ENCODE data around the gene PFDN6.

PFDN6 gene

GRCh38 chr6:33312361-33313104 is 23.1 kb downstream of the PFDN6 start:
- Histone ChIP-seq H3K4me1 (ENCODE audit: control insufficient read depth, insufficient read depth, low read length) (0 out of 2 replicates have a peak, but pooled peaks cover 4% of the 10 kb centered on the region), H3K36me3 (ENCODE audit: control insufficient read depth, insufficient read depth, low read length) (no peaks in the 10 kb centered on the region), H3K9me3 (ENCODE audit: control insufficient read depth, insufficient read depth, low read length) (no peaks in the 10 kb centered on the region), H3K4me3 (ENCODE audit: low read length) (peak overlapping the region; percentile 76), H3K27ac (ENCODE audit: low read length) (no peak overlapping the region), H3K27me3 (ENCODE audit: control insufficient read depth, insufficient read depth, low read length) (no peaks in the 10 kb centered on the region)
- no peak for DNase-seq (ENCODE audit: low read depth, low spot score)
- WGBS (ENCODE audit: insufficient coverage, insufficient read length), result no CpG with 5 or more reads among the region's 29 CpGs

DNA sequence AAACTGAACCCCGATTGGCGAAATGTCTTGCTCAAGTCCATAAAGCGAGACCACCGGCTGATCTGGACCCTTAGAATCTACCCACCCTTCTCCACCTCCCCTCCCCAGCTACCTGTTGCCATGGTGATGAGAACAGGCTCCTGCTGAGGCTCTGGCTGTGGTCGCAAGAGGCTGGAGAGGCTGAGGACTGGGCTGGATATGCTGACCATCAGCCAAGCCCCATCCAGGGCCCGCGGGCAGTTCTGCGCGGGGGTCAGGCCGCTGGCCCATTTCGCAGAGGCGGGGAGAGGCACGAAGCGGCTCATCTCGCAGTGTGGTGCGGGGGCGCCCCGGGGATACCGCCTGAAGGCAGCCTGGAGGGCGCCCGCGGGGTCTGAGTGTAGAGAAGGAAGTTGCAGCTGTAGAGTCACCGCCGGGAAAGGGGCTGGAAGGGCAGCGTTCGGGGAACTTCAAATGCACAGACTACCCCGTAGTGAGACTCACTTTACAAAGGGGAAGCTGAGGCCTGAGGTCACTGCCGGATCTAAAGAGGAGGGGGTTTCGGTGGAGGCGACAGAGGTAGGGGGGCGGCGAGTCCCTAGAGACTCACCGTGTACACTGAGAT is 23.8 kb downstream of the PFDN6 start:
- H3K27ac ChIP-seq (ENCODE audit: low read length), result no peak overlapping the region

DNA sequence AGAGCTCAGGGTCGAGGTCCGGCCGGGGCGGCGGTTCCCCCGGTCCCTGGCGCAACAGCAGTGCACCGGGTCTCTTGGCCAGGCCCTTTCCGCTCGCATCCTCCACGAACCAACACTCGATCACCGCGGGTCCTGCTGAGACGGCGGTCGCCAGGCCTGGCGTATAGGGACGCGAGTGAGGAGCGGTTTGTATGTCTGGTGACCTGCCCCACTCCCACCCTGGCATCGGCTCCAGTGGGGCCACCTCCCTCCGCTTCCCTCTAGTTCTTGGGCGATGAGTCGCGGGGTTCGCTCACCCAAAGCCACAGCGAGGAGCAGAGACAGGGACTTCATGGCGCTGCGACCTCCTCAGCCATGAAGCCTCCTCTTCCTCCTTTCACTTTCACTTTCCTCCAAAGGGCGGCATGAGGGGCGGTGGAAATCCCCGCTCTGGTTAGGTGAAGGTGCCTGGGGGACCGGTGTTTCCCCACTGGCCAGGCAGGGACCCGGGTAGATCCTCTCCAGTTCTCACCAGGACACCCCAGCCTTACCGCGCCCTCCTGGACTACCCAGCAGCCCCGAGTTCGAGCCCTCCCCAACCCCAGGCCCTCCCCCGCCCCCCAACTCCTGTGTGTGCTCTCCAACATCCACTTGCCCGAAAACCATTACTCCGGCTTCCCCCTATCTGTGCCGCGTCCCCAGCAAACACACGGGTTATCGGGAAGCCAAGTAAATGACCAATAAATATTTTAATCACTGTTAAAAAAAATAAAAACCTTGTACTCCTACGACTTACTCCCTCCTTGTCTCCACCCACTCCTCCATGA is 24.5 kb downstream of the PFDN6 start, which contains the start of gene TAPBP:
Gene TAPBP (minus strand): TSS at position 370 of the 806 bp plus-strand sequence. CDS start 37 bp downstream, at position 333.
- DNase-seq (ENCODE audit: low read depth, low spot score), result no peak
- Histone ChIP-seq H3K36me3 (ENCODE audit: control insufficient read depth, insufficient read depth, low read length) (peaks cover 3% of the 10 kb centered on the region), H3K4me1 (ENCODE audit: control insufficient read depth, insufficient read depth, low read length) (0 out of 2 replicates have a peak, but pooled peaks cover 5% of the 10 kb centered on the region), H3K4me3 (ENCODE audit: low read length) (peak within 1 kb of the TSS; percentile 76), H3K27me3 (ENCODE audit: control insufficient read depth, insufficient read depth, low read length) (no peaks in the 10 kb centered on the region), H3K9me3 (ENCODE audit: control insufficient read depth, insufficient read depth, low read length) (no peaks in the 10 kb centered on the region), H3K27ac (ENCODE audit: low read length) (no peak within 1 kb of the TSS)
- no CpG with 5 or more reads among the region's 47 CpGs for WGBS (ENCODE audit: insufficient coverage, insufficient read length)

More for the DNA sequence above, 23.8 kb downstream of the PFDN6 start:
- Histone ChIP-seq H3K4me1 (ENCODE audit: control insufficient read depth, insufficient read depth, low read length) (0 out of 2 replicates have a peak, but pooled peaks cover 4% of the 10 kb centered on the region), H3K9me3 (ENCODE audit: control insufficient read depth, insufficient read depth, low read length) (no peaks in the 10 kb centered on the region), H3K36me3 (ENCODE audit: control insufficient read depth, insufficient read depth, low read length) (no peaks in the 10 kb centered on the region), H3K4me3 (ENCODE audit: low read length) (peak overlapping the region; percentile 76; the same call in 1 of the 2 replicates), H3K27me3 (ENCODE audit: control insufficient read depth, insufficient read depth, low read length) (no peaks in the 10 kb centered on the region)
- no peak for DNase-seq (ENCODE audit: low read depth, low spot score)
- no CpG with 5 or more reads among the region's 33 CpGs for WGBS (ENCODE audit: insufficient coverage, insufficient read length)

DNA sequence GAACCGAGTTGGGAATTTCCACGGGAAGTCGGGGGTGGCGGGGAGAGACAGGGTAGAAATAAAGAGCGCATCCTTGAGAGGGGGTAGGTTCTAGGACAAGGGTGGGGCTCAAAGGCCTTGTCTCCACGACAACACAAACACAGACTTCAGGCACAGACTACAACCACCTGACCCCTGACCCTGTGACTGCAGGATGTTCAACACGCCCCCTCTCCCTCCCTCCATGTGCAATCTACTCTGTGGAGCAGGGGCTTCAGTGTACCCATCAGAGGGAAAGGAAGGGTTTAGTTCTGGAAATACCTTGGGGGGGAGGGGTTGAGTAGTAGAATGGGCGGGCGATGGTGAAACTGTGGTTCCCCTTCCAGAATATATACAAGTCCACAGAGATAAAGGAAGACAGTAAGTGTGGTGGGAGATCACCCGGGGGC is 25.1 kb downstream of the PFDN6 start:
- no peaks in the 10 kb centered on the region for H3K9me3 ChIP-seq (ENCODE audit: control insufficient read depth, insufficient read depth, low read length)
- H3K4me3 ChIP-seq (ENCODE audit: low read length), result peak overlapping the region; percentile 76; the same call in 1 of the 2 replicates
- peaks cover 9% of the 10 kb centered on the region for H3K36me3 ChIP-seq (ENCODE audit: control insufficient read depth, insufficient read depth, low read length)
- no peak for DNase-seq (ENCODE audit: low read depth, low spot score)
- no CpG with 5 or more reads among the region's 10 CpGs for WGBS (ENCODE audit: insufficient coverage, insufficient read length)
- H3K27ac ChIP-seq (ENCODE audit: low read length), result no peak overlapping the region
- H3K27me3 ChIP-seq (ENCODE audit: control insufficient read depth, insufficient read depth, low read length), result no peaks in the 10 kb centered on the region
- 0 out of 2 replicates have a peak, but pooled peaks cover 5% of the 10 kb centered on the region for H3K4me1 ChIP-seq (ENCODE audit: control insufficient read depth, insufficient read depth, low read length)

- peaks cover 16% of the 10 kb centered on the region for H3K36me3 ChIP-seq (ENCODE audit: control insufficient read depth, insufficient read depth, low read length)
- no peak overlapping the region for H3K27ac ChIP-seq (ENCODE audit: low read length)
- H3K9me3 ChIP-seq (ENCODE audit: control insufficient read depth, insufficient read depth, low read length), result no peaks in the 10 kb centered on the region
- DNase-seq (ENCODE audit: low read depth, low spot score), result no peak
- no peaks in the 10 kb centered on the region for H3K27me3 ChIP-seq (ENCODE audit: control insufficient read depth, insufficient read depth, low read length)
- 0 out of 2 replicates have a peak, but pooled peaks cover 5% of the 10 kb centered on the region for H3K4me1 ChIP-seq (ENCODE audit: control insufficient read depth, insufficient read depth, low read length)
- peak overlapping the region; percentile 13; the same call in 1 of the 2 replicates for H3K4me3 ChIP-seq (ENCODE audit: low read length)
- WGBS (ENCODE audit: insufficient coverage, insufficient read length), result no CpG with 5 or more reads among the region's 47 CpGs
Observed at GRCh38 chr6:33314943-33315792, 25.8 kb downstream of the PFDN6 start.

DNA sequence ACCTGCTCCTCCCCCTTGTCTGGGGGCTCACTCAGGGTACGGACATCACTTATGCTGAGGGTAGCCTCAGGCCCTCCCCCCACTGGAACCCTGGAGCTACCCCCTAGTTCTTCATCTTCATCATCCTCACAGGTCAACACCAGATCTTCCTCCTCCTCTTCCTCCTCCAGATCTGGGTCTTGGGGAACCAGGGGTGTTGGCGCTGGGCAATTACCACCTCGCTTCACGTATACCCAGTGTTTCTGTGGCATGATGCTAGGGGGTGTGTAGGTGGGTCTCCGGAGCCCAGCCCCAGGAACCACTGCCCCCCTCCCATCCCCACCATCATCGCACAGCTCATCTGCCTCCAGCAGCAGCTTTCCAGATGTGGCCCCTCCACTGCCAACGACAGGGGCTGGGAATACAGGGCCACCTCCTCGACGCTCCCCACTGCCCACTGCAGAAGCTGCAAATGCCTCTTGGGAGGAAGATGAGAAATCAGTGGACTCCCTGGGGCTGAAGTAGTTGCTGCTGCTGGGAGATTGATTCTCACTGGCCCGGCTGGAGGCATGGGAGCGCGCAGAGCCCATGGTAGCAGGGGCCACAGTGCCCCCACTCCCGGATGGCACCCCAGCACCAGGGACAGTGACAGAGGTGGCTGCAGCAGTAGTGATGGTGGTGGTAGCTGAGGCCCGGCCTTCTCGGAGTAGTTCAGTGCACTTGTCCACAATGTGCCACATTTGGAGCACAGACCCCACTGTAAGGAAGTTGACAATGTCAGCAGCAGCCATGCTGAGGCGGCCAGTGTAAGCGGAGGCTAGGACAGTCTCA is 26.6 kb downstream of the PFDN6 start:
- H3K9me3 ChIP-seq (ENCODE audit: control insufficient read depth, insufficient read depth, low read length), result no peaks in the 10 kb centered on the region
- H3K4me1 ChIP-seq (ENCODE audit: control insufficient read depth, insufficient read depth, low read length), result peaks cover 8% of the 10 kb centered on the region; the same call in 1 of the 2 replicates
- no peak for DNase-seq (ENCODE audit: low read depth, low spot score)
- peaks cover 22% of the 10 kb centered on the region for H3K36me3 ChIP-seq (ENCODE audit: control insufficient read depth, insufficient read depth, low read length)
- no peak overlapping the region for H3K4me3 ChIP-seq (ENCODE audit: low read length)
- H3K27ac ChIP-seq (ENCODE audit: low read length), result no peak overlapping the region
- no peaks in the 10 kb centered on the region for H3K27me3 ChIP-seq (ENCODE audit: control insufficient read depth, insufficient read depth, low read length)
- WGBS (ENCODE audit: insufficient coverage, insufficient read length), result no CpG with 5 or more reads among the region's 17 CpGs

DNA sequence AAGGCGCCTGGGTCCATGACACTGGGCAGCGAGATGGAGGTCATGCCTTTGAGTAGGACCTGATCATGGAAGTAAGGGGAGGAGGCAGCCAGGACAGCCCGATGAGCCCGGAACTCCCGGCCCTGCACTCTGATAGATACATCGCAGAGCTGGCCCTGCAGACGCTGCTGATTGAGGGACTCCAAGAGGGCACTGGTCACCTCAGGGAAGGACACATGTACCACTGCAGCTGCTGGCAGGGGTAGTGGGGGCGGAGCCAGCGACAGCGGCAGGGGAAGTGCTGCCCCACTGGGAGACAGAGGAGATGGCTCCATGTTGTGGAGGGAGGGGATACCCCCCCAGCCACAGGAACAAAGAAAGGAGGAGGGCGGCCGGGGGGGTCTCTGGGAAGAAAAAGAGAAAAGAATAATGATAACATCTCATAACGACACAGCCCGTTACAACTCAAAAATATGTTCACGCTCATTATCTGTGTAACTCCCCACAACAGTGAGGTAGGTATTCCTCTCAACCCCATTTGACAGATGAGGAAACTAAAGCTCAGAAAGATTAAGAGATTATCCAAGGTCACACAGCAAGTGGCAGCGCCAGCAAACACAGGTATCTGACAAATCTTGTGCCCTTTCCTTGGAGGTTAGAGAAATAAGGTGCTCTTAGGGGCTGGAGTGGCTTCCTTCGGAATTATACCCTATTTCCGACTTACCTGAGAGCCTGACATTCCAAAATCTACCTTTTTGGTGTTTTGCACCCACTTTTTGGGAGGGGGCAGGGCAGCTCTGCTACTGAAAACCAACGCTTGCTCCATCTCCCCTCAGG is 27.4 kb downstream of the PFDN6 start:
- no CpG with 5 or more reads among the region's 19 CpGs for WGBS (ENCODE audit: insufficient coverage, insufficient read length)
- no peaks in the 10 kb centered on the region for H3K27me3 ChIP-seq (ENCODE audit: control insufficient read depth, insufficient read depth, low read length)
- H3K4me1 ChIP-seq (ENCODE audit: control insufficient read depth, insufficient read depth, low read length), result peaks cover 8% of the 10 kb centered on the region; the same call in 1 of the 2 replicates
- DNase-seq (ENCODE audit: low read depth, low spot score), result no peak
- no peak overlapping the region for H3K27ac ChIP-seq (ENCODE audit: low read length)
- H3K9me3 ChIP-seq (ENCODE audit: control insufficient read depth, insufficient read depth, low read length), result no peaks in the 10 kb centered on the region
- H3K36me3 ChIP-seq (ENCODE audit: control insufficient read depth, insufficient read depth, low read length), result peaks cover 22% of the 10 kb centered on the region
- H3K4me3 ChIP-seq (ENCODE audit: low read length), result peak overlapping the region; percentile 61; the same call in 1 of the 2 replicates

- H3K27me3 ChIP-seq (ENCODE audit: control insufficient read depth, insufficient read depth, low read length), result no peaks in the 10 kb centered on the region
- WGBS (ENCODE audit: insufficient coverage, insufficient read length), result no CpG with 5 or more reads among the region's 27 CpGs
- DNase-seq (ENCODE audit: low read depth, low spot score), result no peak
- H3K4me3 ChIP-seq (ENCODE audit: low read length), result peak overlapping the region; percentile 61; the same call in 1 of the 2 replicates
- H3K4me1 ChIP-seq (ENCODE audit: control insufficient read depth, insufficient read depth, low read length), result peaks cover 8% of the 10 kb centered on the region; the same call in 1 of the 2 replicates
- peaks cover 22% of the 10 kb centered on the region for H3K36me3 ChIP-seq (ENCODE audit: control insufficient read depth, insufficient read depth, low read length)
- H3K9me3 ChIP-seq (ENCODE audit: control insufficient read depth, insufficient read depth, low read length), result no peaks in the 10 kb centered on the region
- H3K27ac ChIP-seq (ENCODE audit: low read length), result no peak overlapping the region
Observed at GRCh38 chr6:33317419-33317668, 27.9 kb downstream of the PFDN6 start.
